Progenitor cell of endocrine pancreas (in vitro differentiated cells): ENCODE data around the gene BAIAP2L1. TPM values are rescaled to one million over a fixed set of nuclear protein-coding genes. Genes with fewer than 3 reads are reported as not detected.

Experiments used
- DNase-seq: peaks from one replicate; pipeline ENCODE4 v3.0.0; 2021; ENCODE audit warnings: low spot score; ENCODE audit not compliant: unreplicated experiment
- H3K27ac Mint-ChIP-seq: 2 replicates; pipeline ENCODE4 v1.8.0; 2021; ENCODE audit warnings: mild to moderate bottlenecking, moderate library complexity, mixed read lengths
- H3K27me3 Mint-ChIP-seq: 2 replicates; pipeline ENCODE4 v1.8.0; 2021; ENCODE audit warnings: mixed read lengths
- H3K36me3 Mint-ChIP-seq: 2 replicates; pipeline ENCODE4 v1.8.0; 2022; ENCODE audit warnings: mixed read lengths; ENCODE audit not compliant: insufficient read depth
- H3K4me1 Mint-ChIP-seq: 2 replicates; pipeline ENCODE4 v1.8.0; 2021; ENCODE audit warnings: low read depth, mixed read lengths
- H3K4me3 Mint-ChIP-seq: 2 replicates; pipeline ENCODE4 v1.8.0; 2021; ENCODE audit warnings: low read depth, mild to moderate bottlenecking, moderate library complexity, mixed read lengths
- H3K9me3 Mint-ChIP-seq: 2 replicates; pipeline ENCODE4 v1.8.0; 2021; ENCODE audit warnings: low read depth, mixed read lengths
- CTCF ChIP-seq: fragments of 200-600 bp; sonication (generic); IDR thresholded peaks from one replicate; pipeline ENCODE4 v1.5.0; 2021; ENCODE audit warnings: antibody characterized with exemption, mild to moderate bottlenecking; ENCODE audit not compliant: unreplicated experiment
- total RNA-seq: library from RNA; stranded (reverse); gene quantifications from 2 replicates; pipeline ENCODE4 v1.2.1, GENCODE V29; 2021

BAIAP2L1 gene
- total RNA-seq, 1 donor from 2014 or later, result 34.2 TPM

- Mint-ChIP-seq H3K9me3 (no peaks in the 10 kb centered on the region), H3K27me3 (no peaks in the 10 kb centered on the region), H3K4me1 (peaks cover 20% of the 10 kb centered on the region), H3K27ac (no peak overlapping the region), H3K36me3 (no peaks in the 10 kb centered on the region), H3K4me3 (no peak overlapping the region)
- DNase-seq, result no peak
- TF ChIP-seq CTCF, result no peak
These were observed 76.1 kb downstream of the BAIAP2L1 start for GRCh38 chr7:98324782-98325181.

- H3K4me3 Mint-ChIP-seq, result no peak overlapping the region
- no peak for DNase-seq
- peaks cover 12% of the 10 kb centered on the region for H3K4me1 Mint-ChIP-seq
- no peaks in the 10 kb centered on the region for H3K9me3 Mint-ChIP-seq
- TF ChIP-seq CTCF, result no peak
- H3K27me3 Mint-ChIP-seq, result no peaks in the 10 kb centered on the region
- peaks cover 2% of the 10 kb centered on the region for H3K36me3 Mint-ChIP-seq
- H3K27ac Mint-ChIP-seq, result no peak overlapping the region
These were observed 77.1 kb downstream of the BAIAP2L1 start for GRCh38 chr7:98323597-98324322.

DNA sequence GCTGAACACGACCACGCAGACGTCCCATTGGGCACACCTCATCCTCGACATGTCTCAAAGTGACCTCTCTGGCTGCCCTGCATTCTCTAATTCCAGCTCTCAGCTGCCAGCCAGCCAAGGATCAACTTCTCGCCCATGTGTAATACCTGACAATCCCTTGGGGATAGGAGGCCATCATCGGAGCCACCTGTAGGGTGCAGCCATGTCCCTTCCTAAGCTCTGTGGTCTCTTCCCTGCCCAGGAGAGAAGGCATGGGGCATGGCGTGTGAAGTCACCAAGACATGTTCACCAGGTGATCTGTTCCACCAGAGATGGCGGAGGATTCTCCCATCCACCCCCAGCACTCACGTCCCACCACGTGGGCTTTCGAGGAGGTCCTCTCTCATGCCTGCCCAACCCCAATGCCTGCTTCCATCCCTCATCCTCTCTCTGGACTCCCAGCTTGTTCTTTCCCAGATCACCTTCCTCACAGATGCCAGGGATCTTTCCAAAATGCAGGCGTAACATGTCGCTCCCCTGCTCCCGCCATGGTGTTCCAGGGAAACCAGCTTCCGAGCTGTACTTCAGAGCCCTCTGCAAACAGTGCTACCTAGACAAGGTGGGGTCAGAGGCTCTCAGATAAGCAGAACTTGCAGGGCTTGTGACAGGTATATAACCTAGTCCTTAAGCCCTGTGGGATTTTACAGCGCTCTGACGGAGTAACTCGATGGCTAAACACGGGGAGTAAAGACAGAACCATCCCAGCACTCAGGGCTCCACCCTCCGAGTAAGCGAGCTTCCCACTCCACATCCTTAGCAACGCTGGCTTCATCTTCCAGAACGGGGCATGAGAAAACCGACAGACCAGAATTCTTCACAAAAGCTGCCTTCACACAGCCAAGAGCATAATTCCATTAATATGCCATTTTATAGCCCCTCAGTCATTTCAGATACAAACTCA lies 78.3 kb downstream of the BAIAP2L1 start:
- H3K27ac Mint-ChIP-seq, result no peak overlapping the region
- no peaks in the 10 kb centered on the region for H3K27me3 Mint-ChIP-seq
- no peak overlapping the region for H3K4me3 Mint-ChIP-seq
- peaks cover 12% of the 10 kb centered on the region for H3K4me1 Mint-ChIP-seq
- peaks cover 7% of the 10 kb centered on the region for H3K36me3 Mint-ChIP-seq
- DNase-seq, result no peak
- no peak for TF ChIP-seq CTCF
- peaks cover 4% of the 10 kb centered on the region for H3K9me3 Mint-ChIP-seq

DNA sequence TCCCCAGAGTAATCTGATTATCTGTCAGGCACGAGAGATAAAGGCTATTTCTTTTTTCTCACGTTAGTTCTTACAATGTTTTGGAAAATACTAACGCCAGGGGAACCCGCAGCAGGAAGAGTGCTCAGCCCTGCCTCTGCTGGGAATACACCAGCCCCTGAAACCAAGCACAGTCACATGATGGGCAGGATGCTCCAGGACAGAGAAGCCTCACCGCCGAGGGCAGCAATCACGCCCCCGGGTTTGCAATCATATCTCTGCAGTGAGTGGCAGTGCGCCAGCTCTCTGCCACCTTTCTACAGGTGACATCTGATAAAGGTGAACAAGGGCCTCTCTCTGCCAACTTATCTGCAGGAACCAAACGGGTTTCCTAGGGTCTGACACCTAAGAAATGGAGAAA lies 79.6 kb downstream of the BAIAP2L1 start:
- Mint-ChIP-seq H3K4me3 (no peak overlapping the region), H3K27ac (no peak overlapping the region), H3K27me3 (no peaks in the 10 kb centered on the region), H3K4me1 (peaks cover 12% of the 10 kb centered on the region), H3K9me3 (peaks cover 13% of the 10 kb centered on the region), H3K36me3 (peaks cover 19% of the 10 kb centered on the region)
- TF ChIP-seq CTCF, result no peak
- DNase-seq, result no peak

DNA sequence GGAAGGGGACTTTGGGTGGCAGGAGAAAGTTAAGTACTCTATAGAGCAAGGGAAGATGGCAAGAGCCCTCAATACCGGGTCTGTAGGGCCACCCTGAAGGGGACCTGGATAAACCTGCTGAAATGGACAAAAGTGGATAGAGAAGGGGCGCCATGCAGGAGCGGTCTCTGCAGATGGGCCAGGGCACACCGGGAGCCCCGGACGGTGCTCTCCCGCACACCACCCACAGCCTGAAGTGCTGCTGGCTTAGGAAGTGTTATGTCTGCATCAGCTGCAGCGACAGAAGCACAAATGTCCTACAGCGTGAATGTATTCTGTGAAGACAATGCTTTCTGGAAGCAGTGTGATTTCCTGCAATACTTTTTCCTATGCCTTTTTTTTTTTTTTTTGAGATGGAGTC lies 81.7 kb downstream of the BAIAP2L1 start:
- peaks cover 31% of the 10 kb centered on the region for H3K36me3 Mint-ChIP-seq

More for the DNA sequence above, 81.7 kb downstream of the BAIAP2L1 start:
- DNase-seq, result no peak
- peaks cover 12% of the 10 kb centered on the region for H3K4me1 Mint-ChIP-seq
- TF ChIP-seq CTCF, result no peak
- H3K4me3 Mint-ChIP-seq, result no peak overlapping the region
- H3K27ac Mint-ChIP-seq, result no peak overlapping the region
- H3K27me3 Mint-ChIP-seq, result no peaks in the 10 kb centered on the region
- peaks cover 16% of the 10 kb centered on the region for H3K9me3 Mint-ChIP-seq
